SK-N-SH treated with all-trans-retinoic acid at 6 μM for 48 hours (cell line): ENCODE measurements around the gene ADH1C.

Source experiments
- ESRRG ChIP-seq: fragments of 250-450 bp; sonication (Bioruptor Pico); IDR thresholded peaks from 2 replicates; pipeline ENCODE4 v1.6.1; 2021; ENCODE audit warnings: mild to moderate bottlenecking
- TCF4 ChIP-seq: fragments of 250-450 bp; sonication (Bioruptor Pico); IDR thresholded peaks from 2 replicates; pipeline ENCODE4 v1.8.0; 2021; ENCODE audit warnings: mild to moderate bottlenecking, moderate library complexity, borderline replicate concordance
- TF ChIP-seq, protein P1 (sequence below): fragments of 250-450 bp; sonication (Bioruptor Pico); IDR thresholded peaks from 2 replicates; pipeline ENCODE4 v1.8.0; 2020; ENCODE audit warnings: mild to moderate bottlenecking, moderate library complexity, borderline replicate concordance

DNA sequence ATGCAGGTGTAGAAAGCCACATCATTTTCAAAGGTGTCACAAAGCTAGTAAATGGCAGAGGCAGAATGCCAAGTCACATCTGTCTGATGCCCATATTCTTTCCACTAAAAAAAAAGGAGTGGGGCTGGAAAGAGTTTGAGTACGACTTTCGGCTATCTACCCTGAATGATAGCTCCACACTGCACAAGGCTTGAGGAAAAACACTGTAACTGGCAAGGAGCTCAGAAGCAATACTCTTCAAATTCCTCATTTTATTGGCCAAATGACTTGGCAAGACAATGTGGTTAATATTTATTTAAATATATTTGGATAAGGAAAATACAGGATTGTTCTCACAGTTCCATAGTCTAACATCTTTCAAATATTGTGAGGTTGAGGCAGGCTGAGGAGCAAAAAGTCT, 5.4 kb upstream of the ADH1C start:
- TF ChIP-seq, protein P1, sequence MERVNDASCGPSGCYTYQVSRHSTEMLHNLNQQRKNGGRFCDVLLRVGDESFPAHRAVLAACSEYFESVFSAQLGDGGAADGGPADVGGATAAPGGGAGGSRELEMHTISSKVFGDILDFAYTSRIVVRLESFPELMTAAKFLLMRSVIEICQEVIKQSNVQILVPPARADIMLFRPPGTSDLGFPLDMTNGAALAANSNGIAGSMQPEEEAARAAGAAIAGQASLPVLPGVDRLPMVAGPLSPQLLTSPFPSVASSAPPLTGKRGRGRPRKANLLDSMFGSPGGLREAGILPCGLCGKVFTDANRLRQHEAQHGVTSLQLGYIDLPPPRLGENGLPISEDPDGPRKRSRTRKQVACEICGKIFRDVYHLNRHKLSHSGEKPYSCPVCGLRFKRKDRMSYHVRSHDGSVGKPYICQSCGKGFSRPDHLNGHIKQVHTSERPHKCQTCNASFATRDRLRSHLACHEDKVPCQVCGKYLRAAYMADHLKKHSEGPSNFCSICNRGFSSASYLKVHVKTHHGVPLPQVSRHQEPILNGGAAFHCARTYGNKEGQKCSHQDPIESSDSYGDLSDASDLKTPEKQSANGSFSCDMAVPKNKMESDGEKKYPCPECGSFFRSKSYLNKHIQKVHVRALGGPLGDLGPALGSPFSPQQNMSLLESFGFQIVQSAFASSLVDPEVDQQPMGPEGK: no peak
- TF ChIP-seq TCF4 (no peak), ESRRG (no peak)
